GM19395 (cell line): ENCODE data around the gene SDK1.

Experiments used
- ATAC-seq: cut with Tn5 transposase; IDR thresholded peaks from one replicate; pipeline ENCODE4 v1.9.1; 2021; ENCODE audit warnings: mild to moderate bottlenecking, moderate library complexity; ENCODE audit not compliant: unreplicated experiment

SDK1 gene

DNA sequence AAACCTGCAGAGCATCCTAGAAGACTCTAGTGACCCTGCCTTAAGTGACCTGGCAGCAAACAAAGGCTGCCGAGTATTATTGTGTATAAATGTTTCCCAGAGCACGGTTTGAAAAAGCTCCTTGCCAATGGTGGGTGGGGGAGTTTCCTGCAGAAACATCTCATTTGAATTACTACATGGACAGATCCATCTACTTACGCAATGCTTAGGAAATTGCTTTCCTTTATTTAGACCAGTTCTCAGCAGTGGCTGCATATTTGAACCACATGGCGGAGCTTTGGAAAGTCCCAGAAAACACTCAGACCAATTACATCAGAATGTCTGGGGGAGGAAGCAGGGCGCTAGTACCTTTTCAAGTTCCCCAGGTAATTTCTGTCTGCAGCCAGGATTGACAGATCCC is 560.9 kb downstream of the SDK1 start:
- no peak for ATAC-seq

DNA sequence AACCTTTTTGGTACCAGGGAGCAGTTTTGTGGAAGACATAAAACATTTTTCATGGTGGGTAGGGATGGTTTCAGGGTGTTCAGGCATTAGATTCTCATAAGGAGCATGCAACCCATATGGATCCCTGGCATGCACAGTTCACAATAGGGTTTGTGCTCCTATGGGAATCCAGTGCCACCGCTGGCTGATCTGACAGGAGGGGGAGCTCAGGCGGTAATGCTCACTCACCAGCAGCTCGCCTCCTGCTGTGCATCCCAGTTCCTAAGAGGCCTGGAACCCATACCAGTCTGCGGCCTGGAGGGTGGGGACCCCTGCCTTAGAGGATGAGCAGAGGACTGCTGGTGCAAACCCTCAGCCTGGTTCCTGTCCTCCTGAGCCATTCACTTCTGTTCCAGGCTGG is 561.7 kb downstream of the SDK1 start:
- no peak for ATAC-seq

DNA sequence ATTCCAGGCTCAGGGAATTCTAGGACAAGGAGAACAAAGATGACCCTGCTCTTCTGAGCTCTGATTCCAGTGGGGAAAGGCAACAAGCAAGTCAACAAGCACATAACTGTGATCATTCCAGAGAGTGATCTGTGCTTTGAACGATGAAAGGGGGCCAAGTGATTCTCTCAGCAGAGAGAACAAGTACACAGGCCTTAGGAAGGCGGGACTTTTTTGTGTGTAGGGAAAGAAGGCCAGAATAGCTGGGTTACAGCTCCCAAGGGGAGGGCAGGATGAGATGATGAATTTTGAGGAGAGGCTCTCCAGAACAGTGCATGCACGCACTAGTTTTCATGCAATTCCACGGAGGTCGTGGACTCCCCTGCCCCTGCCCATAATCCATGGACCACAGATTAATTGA is 565.2 kb downstream of the SDK1 start:
- no peak for ATAC-seq

DNA sequence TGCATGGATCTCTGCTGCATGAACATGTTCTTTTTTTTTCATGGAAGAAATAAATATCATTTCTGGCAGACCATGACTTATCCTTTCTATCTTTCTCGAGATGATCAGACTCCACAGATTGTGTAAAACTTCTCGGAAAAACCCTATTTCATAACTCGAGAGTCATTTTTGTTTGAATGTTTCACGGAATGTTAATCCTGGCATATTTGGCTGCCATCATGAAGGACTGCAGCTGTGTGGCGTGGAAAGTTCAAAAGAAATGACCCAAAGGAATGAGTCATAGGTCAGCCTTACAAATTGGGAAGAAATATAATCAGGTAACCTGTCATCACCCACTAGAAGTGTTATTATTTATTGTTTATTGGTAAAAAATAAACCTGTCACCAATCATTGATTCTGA is 566.8 kb downstream of the SDK1 start:
- no peak for ATAC-seq

DNA sequence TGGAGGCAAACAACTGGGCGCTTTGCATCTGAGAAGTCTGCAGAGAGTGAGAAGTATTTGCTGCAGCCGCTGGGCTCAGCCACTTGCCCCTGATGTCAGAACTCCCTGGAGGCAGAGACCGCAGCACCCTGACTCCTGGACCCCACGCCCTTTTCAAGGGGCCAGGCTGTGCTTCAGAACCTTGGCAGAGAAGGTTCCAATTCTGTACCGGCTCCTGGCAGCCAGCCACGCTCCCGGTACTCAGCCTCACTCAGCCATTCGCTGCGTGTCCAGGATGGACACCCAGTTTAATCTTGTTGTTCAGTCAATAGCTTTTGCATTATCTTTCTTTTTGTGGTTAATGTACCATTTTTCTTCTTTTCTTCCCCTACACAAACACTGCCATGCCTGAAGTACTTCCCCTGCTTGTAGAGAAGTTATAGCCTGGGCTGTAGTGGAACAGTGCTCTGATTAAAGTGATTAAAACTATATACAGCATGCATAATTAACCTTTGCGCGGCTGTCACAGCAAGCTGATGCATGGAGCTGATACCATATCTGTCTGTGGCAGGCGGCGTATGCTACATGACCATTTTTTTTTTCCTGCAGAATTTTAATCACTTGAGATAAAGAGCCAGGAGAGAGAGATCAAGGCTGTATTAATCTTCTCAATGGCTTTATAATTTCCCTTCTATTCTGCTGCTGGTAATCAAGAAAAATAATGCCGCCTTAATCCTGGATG is 578.5 kb downstream of the SDK1 start:
- no peak for ATAC-seq

DNA sequence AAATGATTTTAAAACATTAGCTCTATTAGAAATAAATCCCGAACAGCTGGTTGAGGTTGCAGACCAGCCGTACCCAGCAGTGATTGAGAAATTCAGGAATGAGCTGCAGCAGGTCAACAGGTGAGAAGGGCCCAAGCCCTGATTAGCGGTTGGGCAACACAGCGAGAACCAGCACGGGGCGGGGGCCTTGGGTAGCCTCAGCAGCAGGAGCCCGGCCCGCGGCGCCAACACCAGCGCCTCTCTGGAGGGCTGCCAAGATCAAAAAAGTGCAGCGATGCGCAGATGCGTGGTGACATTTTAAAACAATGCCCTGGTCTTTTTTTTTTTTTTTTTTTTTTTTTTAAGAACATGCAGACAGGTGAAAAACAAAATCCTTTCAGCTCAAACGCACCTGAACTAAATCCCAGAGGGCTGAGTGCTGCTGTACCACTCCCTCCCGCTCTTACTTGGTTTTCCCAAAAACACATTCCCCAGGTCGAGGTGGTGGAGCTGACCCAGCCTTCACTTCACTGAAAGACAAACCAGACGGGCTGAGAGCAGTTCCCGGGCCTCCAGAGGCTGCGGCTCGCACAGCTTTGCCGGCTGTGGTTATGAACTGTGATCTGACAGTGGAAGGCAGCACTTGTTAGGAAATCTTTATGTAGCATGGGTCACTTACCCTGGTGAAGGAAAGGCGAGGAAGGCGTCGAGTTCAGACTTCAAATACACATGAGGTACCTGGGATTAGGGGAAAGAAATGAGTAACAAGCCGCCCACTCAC is 579.4 kb downstream of the SDK1 start:
- no peak for ATAC-seq

DNA sequence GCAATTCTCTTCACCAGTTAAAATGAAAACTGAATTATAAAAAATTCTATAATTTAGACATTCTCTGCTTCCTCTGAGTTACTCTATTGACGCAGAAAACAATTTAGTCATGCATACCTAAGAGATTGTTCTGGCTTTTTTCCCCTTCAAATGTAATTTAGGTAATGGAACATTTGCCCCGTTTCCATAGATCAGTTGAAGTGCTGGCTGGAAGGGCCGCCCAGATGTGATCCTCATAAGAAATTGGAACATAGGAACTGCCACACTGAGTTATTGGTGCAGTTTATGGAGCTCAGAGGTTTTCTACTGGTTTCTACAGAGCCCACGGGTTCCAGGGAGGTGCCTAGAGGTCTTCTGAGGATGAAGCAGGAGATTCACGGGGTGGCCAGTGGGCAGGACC is 581.7 kb downstream of the SDK1 start:
- no peak for ATAC-seq

DNA sequence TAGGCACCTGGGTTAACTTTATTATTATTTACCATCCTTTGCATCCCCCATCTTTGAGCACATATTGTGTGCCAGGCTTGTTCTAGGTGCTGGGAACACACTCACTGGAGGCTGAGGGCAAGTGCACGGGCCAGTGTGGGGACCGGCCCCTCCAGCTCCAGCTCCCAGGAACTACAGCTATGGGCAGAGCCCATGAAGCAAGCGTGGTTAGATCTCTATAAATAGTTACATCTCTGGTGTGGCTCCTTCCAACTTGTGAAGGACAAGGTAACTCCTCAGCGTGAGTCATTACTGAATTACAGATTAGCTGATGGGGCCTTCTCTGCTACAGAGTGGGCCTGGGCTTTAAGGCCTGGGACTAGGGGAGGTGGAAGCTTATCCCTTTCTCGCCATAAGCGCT is 583.5 kb downstream of the SDK1 start:
- ATAC-seq, result no peak

DNA sequence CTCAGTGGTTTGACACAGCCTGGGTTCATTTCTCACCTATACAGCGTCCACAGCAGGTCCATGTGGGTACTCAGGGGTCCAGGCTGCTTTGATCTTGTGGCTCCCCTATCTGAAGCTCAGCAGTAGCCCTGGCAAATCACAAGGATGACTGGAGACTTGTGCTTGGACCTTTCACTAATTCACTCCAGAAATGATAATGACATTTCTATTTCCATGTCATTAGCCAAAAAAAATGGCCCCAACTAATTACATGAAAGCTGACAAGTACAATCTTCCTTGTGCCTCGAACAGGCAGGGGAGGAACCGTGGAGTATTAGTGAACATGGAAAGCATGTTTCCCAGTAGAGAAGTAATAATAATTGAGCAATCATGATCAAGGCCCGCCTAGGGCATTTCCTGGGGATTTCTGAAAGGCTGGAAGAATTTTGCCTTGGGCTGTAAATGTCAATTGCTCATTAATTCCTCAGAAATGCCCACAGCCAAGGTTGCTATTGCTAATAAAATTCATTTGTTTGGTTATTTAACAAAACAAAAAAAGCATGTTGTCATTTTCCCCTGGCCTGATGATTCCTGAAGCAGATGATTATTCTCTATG is 586.1 kb downstream of the SDK1 start:
- ATAC-seq, result no peak

DNA sequence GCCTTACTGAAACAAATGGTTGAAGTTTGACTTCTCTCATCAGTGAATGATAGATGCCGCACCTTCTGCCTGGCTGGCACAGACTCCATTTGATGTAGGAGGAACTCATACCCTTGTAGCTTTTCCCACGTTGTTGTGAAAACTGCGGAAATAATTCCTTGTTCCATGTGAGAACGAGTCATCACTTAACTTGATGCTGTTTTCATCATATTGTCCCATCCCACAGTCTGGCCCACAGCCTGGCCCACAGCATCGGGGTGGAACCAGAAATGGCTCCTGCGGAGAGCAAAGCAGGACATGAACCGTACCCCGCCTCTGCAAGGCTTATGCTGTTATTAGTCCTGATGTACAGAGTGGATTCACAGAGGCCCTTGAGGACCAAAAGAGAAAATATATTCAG is 587.0 kb downstream of the SDK1 start:
- ATAC-seq, result no peak

DNA sequence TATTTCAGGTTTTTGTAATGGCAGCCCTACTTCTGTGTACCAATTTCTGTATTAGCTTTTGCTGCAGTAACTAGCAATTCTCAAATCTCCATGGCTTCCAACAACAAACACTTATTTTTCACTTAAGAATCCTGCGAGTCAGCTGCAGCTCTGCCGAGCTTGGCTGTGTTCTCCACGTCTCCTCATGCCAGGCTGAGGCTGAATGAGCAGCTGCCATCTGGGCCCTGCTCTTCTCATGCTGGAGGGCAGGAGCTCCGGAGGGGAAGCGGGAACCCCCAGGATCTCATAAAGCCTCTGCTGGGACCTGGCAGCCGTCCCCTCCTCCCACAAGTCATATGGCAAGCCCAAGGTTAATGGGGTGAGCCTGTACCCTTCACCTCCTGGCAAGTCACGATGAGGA is 591.1 kb downstream of the SDK1 start:
- no peak for ATAC-seq

DNA sequence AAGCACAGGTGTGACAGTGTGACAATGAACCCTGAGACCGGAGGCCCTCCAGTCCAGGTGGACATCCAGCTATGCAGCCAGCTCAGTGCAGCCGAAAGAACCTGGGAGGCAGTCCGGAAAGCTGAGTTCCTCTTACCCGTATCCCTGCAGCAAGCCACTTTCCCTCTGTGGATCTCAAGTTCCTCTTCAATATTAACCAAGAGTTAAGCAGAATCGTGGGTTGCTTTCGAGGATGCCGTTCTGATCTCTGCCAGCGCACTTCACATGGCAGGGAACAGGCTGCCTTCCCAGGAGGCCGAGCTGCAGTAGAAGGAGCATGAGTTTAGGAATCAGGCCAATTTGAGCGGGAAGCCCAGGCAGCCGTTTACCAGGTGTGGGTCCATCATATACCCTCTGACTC is 591.6 kb downstream of the SDK1 start:
- ATAC-seq, result no peak

DNA sequence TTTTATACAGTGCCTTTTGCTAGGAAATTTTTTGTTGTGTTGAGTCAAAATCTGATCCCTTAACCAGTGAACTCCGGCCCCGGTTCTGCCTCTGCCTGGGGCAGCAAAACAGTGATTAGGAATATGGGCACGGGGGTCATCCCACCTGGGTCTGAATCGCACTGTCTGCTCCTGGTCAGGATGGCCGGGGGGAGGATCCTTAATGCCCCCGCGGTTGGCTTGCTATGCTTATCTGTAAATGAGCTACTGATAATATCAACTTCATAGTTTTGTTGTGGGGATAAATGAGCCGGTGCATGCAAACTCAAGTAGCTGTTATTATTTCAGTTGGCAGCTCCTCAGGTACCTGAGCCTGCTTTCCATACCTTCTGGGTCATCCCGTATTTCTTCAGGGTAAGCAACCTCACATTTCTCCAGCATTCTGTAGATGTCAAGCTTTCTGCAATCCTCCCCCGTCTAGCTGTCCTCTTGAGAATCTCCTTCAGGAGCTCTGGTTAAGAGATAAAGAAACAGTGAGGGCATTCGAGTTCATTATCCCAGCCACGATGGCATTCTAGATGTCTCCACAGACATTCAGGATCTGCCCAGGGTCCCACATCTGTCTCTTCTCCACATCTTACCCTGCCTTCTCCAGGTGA is 592.2 kb downstream of the SDK1 start:
- no peak for ATAC-seq

DNA sequence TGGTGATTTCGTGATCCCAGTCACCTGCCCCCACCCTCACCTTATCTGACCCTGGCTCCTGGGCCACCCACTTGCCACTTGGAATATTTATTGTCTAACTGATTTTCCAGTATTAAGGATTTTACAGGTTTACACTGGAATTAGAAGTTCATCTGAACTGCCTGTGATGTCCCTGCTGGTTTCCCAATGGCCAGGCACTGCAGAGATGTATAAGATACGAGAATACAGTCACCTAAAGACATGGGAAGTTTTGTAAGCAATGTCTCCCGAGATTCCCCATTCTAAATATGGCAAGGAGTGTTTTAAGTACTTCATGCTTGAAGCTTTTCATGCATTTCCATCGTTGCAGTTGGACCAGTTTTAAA is 592.7 kb downstream of the SDK1 start:
- no peak for ATAC-seq

DNA sequence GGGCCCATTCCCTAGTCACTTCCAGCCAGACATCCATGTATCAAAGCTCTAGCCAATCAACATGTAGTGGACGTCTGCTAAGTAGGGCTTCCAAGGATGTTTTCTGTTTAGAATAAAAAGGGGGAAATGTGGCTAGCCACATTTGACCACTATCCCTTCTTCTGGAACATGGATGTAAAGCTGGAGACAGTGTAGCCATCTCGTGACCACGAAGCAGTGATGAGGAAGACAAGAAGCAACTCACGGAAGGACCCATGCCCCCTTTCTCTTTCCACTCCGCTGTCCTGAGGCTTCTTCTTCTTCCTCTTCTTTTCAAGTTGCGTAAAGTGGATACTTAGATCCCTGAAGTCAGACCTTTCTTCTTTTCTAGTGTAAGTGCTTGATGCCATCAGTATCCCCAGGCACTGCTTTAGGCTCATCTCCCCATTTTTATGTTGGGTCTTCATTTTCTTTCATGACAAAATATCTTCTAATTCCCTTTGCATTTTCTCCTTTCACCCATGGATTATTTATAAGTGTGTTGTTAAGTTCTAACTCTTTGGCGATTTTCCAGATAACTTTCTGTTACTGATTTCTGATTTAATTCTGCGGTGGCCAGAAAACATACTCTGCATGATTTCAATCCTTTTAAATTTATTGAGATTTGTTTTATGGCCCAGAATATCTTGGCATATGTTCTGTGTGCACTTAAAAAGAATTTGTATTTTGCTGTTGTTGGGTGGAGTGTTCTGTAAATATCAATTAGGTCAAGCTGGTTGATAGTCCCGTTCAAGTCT is 594.5 kb downstream of the SDK1 start:
- ATAC-seq, result no peak

DNA sequence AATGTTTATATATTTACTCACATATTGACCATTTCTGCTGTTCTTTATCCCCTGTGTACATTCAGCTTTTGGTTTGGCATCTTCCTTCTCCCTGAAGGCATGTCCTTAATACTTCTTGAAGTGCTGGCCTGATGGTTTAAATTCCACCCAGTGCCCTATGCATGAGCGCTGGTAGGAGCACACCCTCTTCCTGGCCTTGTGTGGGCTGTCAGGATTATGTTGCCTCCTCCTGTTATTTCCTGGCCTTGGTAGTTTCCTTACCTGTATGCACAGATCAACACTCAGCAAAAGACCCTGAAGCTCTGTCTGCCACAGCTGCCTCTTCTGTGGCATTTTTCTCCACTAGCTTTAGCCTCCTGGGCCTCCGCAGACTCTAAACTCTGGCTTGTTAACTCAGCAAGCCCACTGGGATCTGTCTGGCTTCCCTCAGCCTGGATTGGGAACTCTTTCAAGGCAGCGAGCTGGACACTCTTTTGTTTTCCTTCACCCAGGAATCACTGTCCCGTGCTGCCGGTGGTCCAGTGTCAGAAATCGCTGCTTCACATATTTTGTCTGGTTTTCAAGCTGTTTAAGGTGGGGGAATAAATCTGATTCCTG is 595.2 kb downstream of the SDK1 start:
- ATAC-seq, result no peak

DNA sequence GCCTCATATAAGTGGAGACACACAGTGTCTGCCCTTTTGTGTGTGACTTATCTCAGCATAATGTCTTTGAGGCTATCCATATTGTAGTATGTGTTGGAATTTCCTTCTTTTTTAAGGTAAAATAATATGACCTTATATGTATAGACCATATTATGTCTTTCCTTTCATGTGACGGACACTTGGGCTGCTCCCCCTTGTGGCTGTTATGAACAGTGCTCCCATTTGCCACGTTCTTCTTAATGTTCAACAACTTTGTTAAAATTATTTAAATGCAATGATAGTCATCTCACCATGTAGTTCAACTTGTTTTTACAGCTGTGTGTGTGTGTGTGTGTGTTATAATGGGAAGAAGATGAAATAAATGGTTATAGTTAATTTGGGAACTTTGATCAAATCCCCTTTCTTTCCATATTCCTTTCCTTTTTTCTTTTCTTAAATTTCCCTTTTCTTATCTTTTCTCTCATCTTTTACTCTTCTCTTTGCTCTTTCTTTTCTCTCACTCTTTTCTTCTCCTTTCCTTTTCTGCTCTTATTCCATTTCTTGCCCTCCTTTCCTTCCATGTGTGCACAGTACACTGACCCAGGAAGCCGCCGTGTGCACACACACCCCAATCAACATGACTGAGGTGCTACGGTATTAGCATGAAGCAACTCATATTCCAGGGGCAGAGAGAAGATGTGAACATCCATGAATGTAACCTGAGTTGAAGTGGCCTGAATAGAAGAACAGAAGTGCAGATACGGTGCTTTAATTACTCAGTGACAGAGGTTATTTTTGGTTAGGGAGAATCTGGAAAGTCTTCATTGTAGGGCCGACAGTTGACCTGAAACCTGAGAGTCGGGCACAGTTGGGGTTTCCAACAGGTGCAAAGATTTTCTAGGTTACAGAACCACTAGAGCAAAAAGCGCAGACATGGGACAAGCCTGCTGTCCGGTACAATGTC is 596.6 kb downstream of the SDK1 start:
- ATAC-seq, result no peak

DNA sequence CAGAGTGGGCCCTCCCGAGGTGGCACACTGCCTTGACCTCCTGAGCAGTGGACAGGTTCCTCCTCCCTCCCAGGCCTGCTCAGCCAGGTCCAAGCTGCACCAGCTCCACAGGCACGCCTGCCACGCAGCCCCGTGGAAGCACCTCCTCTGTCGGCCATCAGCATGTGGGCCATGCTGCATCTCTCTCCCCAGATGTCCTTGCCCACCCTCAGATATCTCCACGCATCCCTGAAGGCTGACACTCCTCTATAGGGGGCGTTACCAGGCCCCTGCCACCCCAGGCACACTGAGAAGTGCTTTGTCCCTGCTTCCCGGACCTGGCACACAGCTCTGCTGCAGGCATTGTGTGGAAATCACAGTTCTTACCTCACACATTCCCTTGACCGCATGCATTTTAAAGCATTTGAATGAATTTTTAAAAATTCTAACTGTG is 598.5 kb downstream of the SDK1 start:
- ATAC-seq, result no peak

DNA sequence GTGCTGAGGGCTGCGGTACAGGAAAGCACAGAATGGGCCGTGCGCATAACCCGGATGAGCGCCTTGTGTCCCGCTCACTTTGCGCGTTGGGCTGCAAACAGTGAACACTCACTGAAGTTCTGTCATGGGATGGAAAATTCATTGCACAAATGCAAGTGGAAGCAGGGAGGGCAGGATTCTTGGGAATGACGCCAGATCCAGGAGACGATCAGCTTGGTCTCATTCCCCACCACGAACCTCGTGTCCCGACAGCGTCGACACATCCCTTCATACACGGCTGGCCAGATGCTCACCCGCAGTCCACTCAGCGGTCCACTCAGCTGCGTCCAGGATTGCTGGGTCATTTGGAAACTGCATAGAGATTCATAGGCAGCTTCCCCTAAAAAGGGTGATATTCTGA is 607.1 kb downstream of the SDK1 start:
- no peak for ATAC-seq

DNA sequence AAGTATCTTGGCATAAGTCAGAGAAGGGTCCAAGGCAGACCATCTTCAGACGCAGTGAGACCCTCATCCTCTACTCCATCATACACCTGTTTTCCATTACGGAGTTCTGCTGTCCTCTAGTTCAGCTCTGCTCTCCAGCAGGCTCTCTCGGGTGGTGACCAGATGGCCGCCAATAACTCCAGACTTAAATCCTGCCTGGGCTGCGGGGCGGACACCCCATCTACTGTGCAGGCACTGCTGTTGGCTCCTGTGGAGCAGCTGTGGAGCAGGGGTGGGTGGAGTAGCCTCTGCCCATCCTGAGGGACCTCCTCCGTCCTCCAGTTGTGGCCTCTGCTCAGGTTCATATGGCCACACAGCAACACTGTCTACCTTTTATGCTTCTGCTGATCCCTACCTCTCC is 608.1 kb downstream of the SDK1 start:
- no peak for ATAC-seq
